COLO668 (cell line): ENCODE data around the gene GPHA2.

Source experiments
- DNase-seq: peaks from one replicate; lab custom pipeline; 2025; ENCODE audit not compliant: unreplicated experiment; lab: John Stamatoyannopoulos, UW

GPHA2 gene

GRCh38 chr11:64931290-64931689 lies 4.4 kb downstream of the GPHA2 start:
- DNase-seq: no peak

DNA sequence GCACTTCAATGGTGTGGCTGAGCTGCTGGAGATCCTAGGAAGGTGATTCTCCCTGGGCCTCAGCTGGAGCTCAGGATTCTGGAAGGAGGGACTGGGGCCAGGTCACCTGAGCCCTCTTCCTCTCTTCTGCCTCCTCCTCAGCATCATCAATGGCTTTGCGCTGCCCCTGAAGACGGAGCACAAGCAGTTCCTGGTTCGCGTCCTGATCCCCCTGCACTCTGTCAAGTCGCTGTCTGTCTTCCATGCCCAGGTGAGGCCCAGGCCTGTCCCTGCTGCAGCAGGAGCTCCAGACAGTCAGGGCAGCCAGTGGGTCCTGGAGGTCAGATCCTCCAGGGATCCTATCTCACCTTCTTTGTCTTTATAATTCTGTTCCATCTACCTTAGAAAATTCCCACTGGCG lies 5.4 kb downstream of the GPHA2 start:
- no peak for DNase-seq

GRCh38 chr11:64929625-64930024 lies 6.1 kb downstream of the GPHA2 start:
- no peak for DNase-seq

DNA sequence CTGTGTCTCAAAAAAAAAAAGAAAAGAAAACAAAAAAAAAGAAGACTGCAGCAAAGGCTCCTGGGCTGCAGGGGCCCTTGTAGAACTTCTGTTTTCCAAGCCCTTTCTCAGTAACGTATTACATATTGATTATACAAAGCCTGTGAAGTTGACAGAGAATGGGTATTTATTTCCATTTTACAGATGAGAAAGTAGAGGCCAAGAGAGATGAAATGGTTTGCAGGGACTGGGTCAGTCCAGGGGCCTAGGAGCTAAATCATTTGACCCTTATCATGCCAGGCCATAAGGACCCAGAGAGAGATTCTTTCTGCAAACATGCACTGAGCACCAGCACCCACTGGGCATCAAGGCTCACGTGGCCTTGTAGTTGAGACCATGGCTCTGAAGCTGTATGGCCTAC lies 6.7 kb downstream of the GPHA2 start:
- DNase-seq: no peak

DNA sequence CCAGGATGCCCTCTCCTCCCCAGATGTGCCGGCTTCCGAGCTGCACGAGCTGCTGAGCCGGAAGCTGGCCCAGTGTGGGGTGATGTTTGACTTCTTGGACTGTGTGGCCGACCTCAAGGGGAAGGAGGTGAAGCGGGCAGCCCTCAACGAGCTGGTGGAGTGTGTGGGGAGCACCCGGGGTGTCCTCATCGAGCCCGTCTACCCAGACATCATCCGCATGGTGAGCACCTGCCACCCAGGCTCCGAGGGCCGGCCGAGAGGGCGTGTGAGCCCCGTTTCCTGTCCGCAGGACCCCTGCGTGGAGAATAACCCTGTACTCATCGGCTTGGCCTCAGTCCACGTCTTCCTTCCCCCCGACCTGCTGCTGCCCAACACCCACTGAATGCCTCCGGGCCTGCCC lies 9.0 kb downstream of the GPHA2 start:
- no peak for DNase-seq

- DNase-seq: no peak
Measured at GRCh38 chr11:64925536-64926436, 9.9 kb downstream of the GPHA2 start.

DNA sequence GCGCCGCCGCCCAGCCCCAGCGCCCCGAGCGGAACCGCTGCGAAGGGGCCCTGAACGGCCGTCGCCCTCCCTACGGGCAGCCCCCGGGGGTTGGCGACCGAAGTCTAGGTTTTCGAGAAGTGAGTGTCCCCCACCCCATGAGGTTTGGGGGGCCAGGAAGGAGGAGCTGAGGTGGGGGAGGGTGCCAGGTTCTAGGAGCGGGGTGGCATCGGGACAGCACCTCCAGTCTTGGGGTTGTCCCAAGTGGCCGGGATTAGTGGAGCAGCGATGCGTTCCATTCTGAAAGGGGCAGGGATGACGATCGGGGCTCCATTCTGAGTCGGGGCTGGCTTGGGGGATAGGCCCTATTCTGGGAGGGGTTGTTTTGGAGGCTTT lies 10.8 kb downstream of the GPHA2 start:
- DNase-seq: no peak

DNA sequence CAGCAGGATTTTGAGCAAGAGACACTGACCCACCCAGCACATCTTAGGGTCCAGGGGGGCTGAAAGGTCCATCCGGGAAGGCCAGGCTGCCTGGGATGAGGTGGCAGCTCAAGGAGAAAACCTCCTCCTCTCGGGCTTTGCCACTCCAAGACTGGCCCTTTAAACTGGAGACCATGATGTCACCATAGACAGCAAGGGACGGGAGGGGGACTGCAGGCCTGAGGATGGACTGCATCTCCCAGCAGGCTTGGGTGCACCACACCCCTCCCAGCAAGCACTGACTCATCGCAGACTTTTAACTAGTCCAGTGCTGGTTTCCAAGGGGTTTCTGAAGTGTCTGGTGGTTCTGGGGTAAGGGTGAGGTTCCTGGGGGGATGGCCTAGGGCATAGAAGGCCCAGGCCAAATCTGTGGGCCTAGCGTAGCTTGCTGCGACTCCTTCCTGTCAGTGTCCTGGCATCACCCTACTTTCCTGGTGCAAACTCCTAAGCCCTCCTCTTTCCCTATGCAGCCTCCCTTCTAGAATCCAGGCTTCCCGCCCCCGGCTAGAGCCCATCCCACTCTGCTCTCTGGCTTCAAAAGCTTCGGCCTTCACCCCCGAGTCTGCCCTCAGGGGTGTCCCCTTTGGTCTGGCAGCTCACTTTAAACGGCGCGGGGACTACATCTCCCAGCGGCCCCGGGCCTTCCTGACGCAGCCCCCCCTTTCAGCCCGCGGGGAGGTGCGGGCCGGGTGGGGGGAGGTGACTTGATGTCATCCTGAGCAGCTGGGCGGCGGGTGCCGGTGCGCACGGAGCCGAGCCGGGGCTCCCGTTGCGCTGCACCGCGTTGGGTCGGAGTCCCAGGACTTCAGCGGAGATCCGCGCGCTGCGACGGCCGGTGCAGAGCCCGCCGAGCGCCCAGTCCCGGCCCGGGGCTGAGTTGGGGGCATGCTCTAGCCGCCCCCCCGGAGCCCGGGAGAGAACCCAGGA lies 11.5 kb downstream of the GPHA2 start, which contains the start of gene PPP2R5B:
PPP2R5B (plus strand) TSS at position 746 of the 966 bp plus-strand sequence. CDS start 1,046 bp downstream, outside the sequence.
- DNase-seq: peak; percentile 89

- DNase-seq: no peak
Measured at GRCh38 chr11:64923151-64923661, 12.5 kb downstream of the GPHA2 start.

DNA sequence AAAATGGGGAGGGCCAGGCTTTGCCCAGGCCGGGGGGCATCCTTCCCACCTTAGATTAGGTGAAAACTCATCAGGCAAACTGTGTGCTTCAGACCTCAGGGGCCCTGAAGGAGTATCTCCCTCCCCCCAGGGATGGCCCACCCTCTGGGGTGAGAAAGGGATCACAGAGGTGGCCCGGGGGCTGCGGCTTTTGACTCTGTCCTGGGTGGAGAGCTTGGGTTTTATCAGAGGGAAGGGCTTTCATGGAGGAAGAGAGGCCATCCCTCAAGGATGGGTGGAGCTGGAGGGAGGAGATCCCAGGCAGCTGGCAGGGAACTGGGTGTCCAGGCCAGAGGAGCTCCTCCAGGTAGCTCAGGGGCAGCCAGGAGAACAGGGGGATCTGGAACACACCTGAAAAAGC lies 14.3 kb downstream of the GPHA2 start:
- DNase-seq: no peak

DNA sequence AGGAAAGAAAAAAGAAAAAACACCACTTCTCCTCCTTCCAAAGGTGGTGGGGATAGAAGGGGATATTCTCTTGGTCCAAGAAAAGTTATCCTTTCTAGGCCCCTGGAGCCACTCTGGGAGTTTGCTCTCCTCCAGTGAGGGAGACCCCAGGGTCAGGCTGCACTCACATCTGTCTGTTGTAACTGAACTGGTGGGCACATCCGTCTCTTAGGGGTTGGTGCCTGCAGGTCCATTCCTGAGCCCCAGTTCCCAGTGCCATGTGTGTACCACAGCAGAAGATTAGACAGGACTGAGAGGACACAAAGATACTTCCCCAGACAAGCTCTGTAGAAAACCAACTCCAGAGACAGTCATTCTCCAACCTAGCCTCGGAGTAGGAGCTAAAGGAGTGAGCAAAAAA lies 15.6 kb downstream of the GPHA2 start:
- DNase-seq: no peak

- no peak for DNase-seq
Measured at GRCh38 chr11:64919627-64920026, 16.1 kb downstream of the GPHA2 start.

DNA sequence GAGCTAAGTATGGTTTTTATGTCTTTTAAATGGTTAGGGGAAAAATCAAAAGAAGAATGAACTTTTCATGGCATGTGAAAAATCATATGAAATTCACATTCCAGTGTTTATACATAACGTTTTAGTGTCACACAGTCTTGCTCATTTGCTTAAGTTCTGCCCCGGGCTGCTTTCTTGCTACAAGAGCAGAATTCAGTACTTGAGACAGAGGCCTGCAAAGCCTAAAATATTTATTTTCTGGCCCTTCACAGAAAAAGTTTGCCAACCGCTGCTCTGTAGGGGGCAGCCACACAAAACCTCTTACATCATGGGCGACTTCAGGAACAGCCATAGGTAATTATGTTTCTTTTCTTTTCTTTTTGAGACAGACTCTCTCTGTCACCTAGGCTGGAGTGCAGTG lies 17.7 kb downstream of the GPHA2 start:
- DNase-seq: no peak

DNA sequence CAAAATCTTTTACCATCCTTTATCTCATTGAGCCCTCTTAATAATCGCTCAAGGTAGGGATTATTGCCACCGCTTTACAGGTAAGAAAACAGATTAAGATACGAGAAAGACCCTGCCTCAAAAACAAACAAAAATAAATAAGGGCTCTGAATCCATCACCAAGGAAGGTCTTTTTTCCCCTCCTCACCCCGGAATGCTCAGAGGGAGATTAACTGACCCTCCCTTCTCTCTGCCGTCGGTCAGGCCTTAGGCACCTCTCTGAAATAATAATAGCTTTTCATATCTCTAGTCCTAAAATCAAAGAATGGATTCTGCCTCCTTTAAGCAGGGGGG lies 18.1 kb downstream of the GPHA2 start:
- DNase-seq: no peak

- DNase-seq: peak; percentile 98
Measured at GRCh38 chr11:64916775-64917662, 18.7 kb downstream of the GPHA2 start, which contains the start of gene ATG2A. ATG2A (minus strand) TSS chr11:64917209; CDS start chr11:64917135, 74 bp downstream.

- DNase-seq: peak; percentile 45
Measured at GRCh38 chr11:64916040-64916774, 19.5 kb downstream of the GPHA2 start.

- no peak for DNase-seq
Measured at GRCh38 chr11:64915376-64915887, 20.3 kb downstream of the GPHA2 start.

DNA sequence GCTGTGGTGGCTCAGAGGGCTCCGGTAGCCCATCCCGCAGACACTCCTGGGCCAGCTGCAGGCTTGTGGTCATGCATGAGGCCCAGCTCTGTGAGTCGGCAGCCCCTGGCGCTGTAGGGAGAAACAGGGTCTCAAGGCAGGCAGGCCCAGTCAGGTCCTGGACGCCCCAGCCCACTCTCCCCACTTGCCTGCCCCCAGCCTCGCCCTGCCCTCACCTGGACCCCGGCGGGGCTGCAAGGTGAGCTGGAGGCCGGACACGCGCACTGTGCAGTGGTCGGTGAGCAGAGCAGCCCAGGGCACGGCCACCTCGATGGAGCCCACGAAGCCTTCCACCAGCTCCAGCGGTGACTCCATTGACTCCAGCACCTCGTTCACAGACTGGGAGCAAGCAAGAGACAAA lies 21.6 kb downstream of the GPHA2 start:
- DNase-seq: no peak

DNA sequence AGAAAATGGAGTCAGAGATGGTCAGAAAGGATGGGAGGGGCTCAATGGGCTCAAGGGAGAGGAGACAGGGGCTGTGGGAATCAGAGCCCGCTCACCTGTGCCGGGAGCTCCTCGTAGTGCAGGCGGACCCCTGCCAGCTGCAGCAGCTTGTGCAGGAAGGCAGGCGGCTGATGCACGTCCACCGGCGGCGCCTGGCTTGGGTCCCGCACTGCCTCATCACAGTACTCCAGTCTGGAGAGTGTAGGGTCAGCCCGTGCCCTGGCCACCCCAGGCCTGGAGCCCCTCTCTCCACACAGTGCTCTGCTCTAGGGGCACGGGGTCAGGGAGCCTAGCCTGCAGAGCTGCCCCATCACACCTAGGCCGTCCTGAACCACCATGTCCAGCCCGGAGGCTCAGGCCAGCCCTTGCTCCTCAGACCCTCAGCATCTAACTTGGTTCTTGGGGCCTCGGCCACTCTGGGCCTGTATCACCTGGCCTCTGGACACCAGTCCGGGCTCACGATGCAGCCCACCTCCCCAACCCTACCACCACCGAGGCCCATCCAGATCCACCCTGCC lies 22.4 kb downstream of the GPHA2 start:
- DNase-seq: no peak
